Panc1 (cell line): ENCODE measurements around the gene ARFGEF3. TPM values are rescaled to one million over a fixed set of nuclear protein-coding genes. Genes with fewer than 3 reads are reported as not detected.

Source experiments
- ATAC-seq: fragments of 200-7000 bp; cut with Tn5 transposase; 2 replicates; pipeline ENCODE4 v1.9.1; 2020; ENCODE audit warnings: mild to moderate bottlenecking, moderate library complexity
- BruUV-seq: library from RNA; stranded (reverse); fragments of 400-500 nt; replicated peaks from 2 replicates; lab custom pipeline; 2021; lab: Mats Ljungman, UMichigan
- CTCF ChIA-PET: fragments of 300-600 bp; sonication (Branson Sonifier 250); formaldehyde crosslinking; loops from one replicate; lab custom pipeline; 2022; ENCODE audit warnings: antibody characterized with exemption; lab: Charles Lee
- POLR2A ChIA-PET: fragments of 300-600 bp; sonication (Branson Sonifier 250); formaldehyde crosslinking; loops from one replicate; lab custom pipeline; 2022; ENCODE audit warnings: antibody characterized with exemption; lab: Charles Lee
- DNase-seq: peaks from one replicate; pipeline ENCODE4 v3.0.0-alpha.2; 2010; ENCODE audit warnings: low read depth, low spot score
- H3K27ac ChIP-seq: 2 replicates; pipeline ENCODE4 v1.5.1; 2011; ENCODE audit warnings: mild to moderate bottlenecking, low read length, inconsistent platforms
- H3K27me3 ChIP-seq: fragments of 200-500 bp; sonication (Bioruptor generic); 2 replicates; pipeline ENCODE4 v1.6.0; 2014; ENCODE audit warnings: low read length, inconsistent platforms; ENCODE audit not compliant: control insufficient read depth, insufficient read depth
- H3K36me3 ChIP-seq: fragments of 200-500 bp; sonication (Bioruptor generic); 2 replicates; pipeline ENCODE4 v1.5.1; 2014; ENCODE audit warnings: inconsistent platforms, mild to moderate bottlenecking, low read length, moderate library complexity; ENCODE audit not compliant: control insufficient read depth, insufficient read depth
- H3K4me1 ChIP-seq: 2 replicates; pipeline ENCODE4 v1.5.1; 2011; ENCODE audit warnings: inconsistent platforms, mild to moderate bottlenecking, low read length, moderate library complexity; ENCODE audit not compliant: control insufficient read depth, insufficient read depth
- H3K4me3 ChIP-seq, 2 experiments: 2 replicates each; pipeline ENCODE4 v1.5.1; 2011 to 2012; ENCODE audit warnings: low read depth in 2 of 2, low read length in 2 of 2, mild to moderate bottlenecking in 2 of 2, inconsistent platforms in 1 of 2, moderate library complexity in 1 of 2
- H3K9me3 ChIP-seq: fragments of 200-500 bp; sonication (Bioruptor generic); 2 replicates; pipeline ENCODE4 v1.5.1; 2014; ENCODE audit warnings: low read depth, mild to moderate bottlenecking, inconsistent platforms, low read length, moderate library complexity; ENCODE audit not compliant: control insufficient read depth, insufficient read depth
- POLR2AphosphoS5 ChIP-seq: IDR thresholded peaks from 2 replicates; pipeline ENCODE4 v1.6.1; 2012; ENCODE audit warnings: mild to moderate bottlenecking, low read depth, low read length, moderate library complexity
- SIN3A ChIP-seq: IDR thresholded peaks from 2 replicates; pipeline ENCODE4 v1.6.1; 2012; ENCODE audit warnings: low read depth, mild to moderate bottlenecking, low read length, moderate library complexity, borderline replicate concordance; ENCODE audit not compliant: insufficient read depth
- TCF7L2 ChIP-seq: IDR thresholded peaks from 2 replicates; pipeline ENCODE4 v1.6.1; 2011; ENCODE audit warnings: mild to moderate bottlenecking, low read depth, low read length, inconsistent platforms
- in situ Hi-C: cut with HindIII; loops from 2 replicates; pipeline ENCODE4 v1.10.0; 2016; ENCODE audit warnings: low sequenced_read_pairs, low pct_unique_long_range_greater_than_20kb
- intact Hi-C: fragments of 100-400 bp; cut with micrococcal nuclease; formaldehyde crosslinking; loops from one replicate; pipeline ENCODE4 v1.10.0; 2022; ENCODE audit not compliant: unreplicated experiment
- total RNA-seq: library from RNA; stranded (reverse); gene quantifications from one replicate; pipeline ENCODE4 v1.2.1, GENCODE V29; 2021; ENCODE audit not compliant: unreplicated experiment
- TF ChIP-seq, protein P1 (sequence below): fragments of 450-650 bp; IDR thresholded peaks from 2 replicates; pipeline ENCODE4 v1.5.1; 2017; ENCODE audit warnings: mild to moderate bottlenecking
- TF ChIP-seq, protein P2 (sequence below), 2 experiments: IDR thresholded peaks; 2 replicates each; pipeline ENCODE4 v1.6.1; 2011 to 2012; ENCODE audit warnings: low read depth in 2 of 2, control low read depth in 1 of 2, low read length in 1 of 2, mild to moderate bottlenecking in 1 of 2, moderate library complexity in 1 of 2; ENCODE audit not compliant: insufficient read depth in 1 of 2

The ARFGEF3 gene
- total RNA-seq, 1 experiment from 2014 or later: 1.5 TPM

DNA sequence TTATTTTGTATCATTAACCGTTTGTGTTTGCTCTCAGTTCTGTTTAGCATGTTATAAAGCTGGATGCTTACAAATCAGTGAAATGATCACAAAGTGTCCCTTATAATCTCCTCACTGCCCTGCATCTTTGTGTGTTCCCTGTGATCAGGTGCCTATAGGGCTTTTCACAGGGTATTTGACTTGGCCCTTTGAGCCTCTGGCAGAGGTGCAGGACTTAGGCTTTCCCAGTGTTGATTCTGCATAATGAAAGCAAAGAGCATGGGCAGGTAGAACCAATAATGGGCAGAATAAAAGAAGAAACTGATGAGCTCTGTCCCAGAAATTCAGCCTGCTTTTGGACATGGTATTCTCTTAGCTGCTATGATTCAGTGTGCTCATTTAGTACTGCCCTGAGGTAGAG is 73.5 kb downstream of the ARFGEF3 start:
- DNase-seq (no peak), ATAC-seq (no peak)
- peaks cover 6% of the 10 kb centered on the region; the same call in 1 of the 2 replicates for H3K4me1 ChIP-seq
- no peaks in the 10 kb centered on the region for H3K9me3 ChIP-seq
- peaks cover 2% of the 10 kb centered on the region; the same call in 1 of the 2 replicates for H3K27me3 ChIP-seq
- intact Hi-C loops: no loop called here
- H3K36me3 ChIP-seq: no peaks in the 10 kb centered on the region
- BruUV-seq: no TSS peak
- ChIA-PET CTCF (no interaction called here), POLR2A (interaction anchor here (0.6 kb wide), 1 partner anchor 194 kb away, joined by 3 read pairs; no protein-coding TSS in a partner anchor)
- TF ChIP-seq, protein P1, sequence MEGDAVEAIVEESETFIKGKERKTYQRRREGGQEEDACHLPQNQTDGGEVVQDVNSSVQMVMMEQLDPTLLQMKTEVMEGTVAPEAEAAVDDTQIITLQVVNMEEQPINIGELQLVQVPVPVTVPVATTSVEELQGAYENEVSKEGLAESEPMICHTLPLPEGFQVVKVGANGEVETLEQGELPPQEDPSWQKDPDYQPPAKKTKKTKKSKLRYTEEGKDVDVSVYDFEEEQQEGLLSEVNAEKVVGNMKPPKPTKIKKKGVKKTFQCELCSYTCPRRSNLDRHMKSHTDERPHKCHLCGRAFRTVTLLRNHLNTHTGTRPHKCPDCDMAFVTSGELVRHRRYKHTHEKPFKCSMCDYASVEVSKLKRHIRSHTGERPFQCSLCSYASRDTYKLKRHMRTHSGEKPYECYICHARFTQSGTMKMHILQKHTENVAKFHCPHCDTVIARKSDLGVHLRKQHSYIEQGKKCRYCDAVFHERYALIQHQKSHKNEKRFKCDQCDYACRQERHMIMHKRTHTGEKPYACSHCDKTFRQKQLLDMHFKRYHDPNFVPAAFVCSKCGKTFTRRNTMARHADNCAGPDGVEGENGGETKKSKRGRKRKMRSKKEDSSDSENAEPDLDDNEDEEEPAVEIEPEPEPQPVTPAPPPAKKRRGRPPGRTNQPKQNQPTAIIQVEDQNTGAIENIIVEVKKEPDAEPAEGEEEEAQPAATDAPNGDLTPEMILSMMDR: no peak
- TF ChIP-seq POLR2AphosphoS5 (no peak), TCF7L2 (no peak), SIN3A (no peak)
- TF ChIP-seq, protein P2, sequence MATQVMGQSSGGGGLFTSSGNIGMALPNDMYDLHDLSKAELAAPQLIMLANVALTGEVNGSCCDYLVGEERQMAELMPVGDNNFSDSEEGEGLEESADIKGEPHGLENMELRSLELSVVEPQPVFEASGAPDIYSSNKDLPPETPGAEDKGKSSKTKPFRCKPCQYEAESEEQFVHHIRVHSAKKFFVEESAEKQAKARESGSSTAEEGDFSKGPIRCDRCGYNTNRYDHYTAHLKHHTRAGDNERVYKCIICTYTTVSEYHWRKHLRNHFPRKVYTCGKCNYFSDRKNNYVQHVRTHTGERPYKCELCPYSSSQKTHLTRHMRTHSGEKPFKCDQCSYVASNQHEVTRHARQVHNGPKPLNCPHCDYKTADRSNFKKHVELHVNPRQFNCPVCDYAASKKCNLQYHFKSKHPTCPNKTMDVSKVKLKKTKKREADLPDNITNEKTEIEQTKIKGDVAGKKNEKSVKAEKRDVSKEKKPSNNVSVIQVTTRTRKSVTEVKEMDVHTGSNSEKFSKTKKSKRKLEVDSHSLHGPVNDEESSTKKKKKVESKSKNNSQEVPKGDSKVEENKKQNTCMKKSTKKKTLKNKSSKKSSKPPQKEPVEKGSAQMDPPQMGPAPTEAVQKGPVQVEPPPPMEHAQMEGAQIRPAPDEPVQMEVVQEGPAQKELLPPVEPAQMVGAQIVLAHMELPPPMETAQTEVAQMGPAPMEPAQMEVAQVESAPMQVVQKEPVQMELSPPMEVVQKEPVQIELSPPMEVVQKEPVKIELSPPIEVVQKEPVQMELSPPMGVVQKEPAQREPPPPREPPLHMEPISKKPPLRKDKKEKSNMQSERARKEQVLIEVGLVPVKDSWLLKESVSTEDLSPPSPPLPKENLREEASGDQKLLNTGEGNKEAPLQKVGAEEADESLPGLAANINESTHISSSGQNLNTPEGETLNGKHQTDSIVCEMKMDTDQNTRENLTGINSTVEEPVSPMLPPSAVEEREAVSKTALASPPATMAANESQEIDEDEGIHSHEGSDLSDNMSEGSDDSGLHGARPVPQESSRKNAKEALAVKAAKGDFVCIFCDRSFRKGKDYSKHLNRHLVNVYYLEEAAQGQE (IDR thresholded peaks at IDR 0.05; ENCODE audit: insufficient read depth in 1 of 2, low read depth in 2 of 2, low read length in 1 of 2): no peak
- in situ Hi-C loops: no loop called here
- H3K4me3 ChIP-seq: no peak overlapping the region
- no peak overlapping the region for H3K27ac ChIP-seq

DNA sequence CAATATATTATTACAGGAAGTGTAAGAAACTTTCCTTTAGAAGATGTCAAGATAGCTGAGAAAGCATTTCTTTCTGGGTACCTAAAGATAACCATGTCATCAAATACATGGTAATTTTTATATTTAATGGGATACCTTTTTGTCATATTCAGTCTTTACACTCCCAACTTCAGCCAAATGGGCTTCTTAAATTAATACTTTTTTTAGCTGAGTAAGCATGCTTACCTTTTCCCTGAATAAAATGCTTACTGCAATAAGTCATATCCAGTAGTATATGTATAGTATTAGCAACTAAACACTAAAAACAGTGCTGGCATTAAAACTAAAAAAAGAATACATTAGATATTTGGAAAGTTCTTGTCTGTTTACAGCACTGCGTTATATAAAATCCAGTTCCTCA is 74.0 kb downstream of the ARFGEF3 start:
- Histone ChIP-seq H3K4me1 (peaks cover 6% of the 10 kb centered on the region; the same call in 1 of the 2 replicates), H3K9me3 (no peaks in the 10 kb centered on the region), H3K4me3 (no peak overlapping the region), H3K27me3 (peaks cover 2% of the 10 kb centered on the region), H3K27ac (no peak overlapping the region), H3K36me3 (no peaks in the 10 kb centered on the region)
- ATAC-seq (no peak), DNase-seq (no peak)
- in situ Hi-C loops: no loop called here
- ChIA-PET POLR2A (no interaction called here), CTCF (no interaction called here)
- TF ChIP-seq, protein P2 (IDR thresholded peaks at IDR 0.05; ENCODE audit: insufficient read depth in 1 of 2, low read depth in 2 of 2, low read length in 1 of 2): no peak
- TF ChIP-seq POLR2AphosphoS5: no peak
- TF ChIP-seq TCF7L2: no peak
- TF ChIP-seq, protein P1: no peak
- TF ChIP-seq SIN3A: no peak
- BruUV-seq: no TSS peak
- intact Hi-C loops: no loop called here
